Measurements from ENCODE around the gene TTLL7. TPM values are rescaled to one million over a fixed set of nuclear protein-coding genes. Genes with fewer than 3 reads are reported as not detected.
"Not testable (repeated sequence)": the region's sequence is repeated elsewhere in the genome, so short reads cannot be mapped to it uniquely, and the experiment has no call there.

The TTLL7 gene
- total and polyA plus RNA-seq, 2 experiments from 2014 or later, result 4.1 to 6.7 TPM

DNA sequence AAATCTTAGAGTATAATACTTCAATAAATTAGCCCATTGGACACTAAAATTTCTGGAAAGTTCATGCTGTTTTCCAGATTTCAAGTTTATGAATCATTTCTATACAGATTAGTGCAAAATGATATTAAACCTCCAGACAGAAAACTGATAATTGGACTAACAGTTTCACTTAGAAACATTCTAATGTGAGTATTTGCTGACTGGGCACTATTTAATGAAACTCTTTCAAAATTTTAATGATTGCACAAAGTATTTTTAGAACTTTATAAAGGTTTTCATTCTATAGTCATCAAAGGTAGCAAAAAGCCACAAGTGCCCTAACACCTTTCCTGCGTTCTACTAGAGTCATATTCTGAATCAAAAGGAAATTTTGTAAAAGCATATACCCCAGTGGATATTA is 81.0 kb downstream of the TTLL7 start (continued):
- TF ChIP-seq ZNF114 (CRISPR knock-in tag; IDR thresholded peaks at IDR 0.05) (no peak), EZH2phosphoT487 (IDR thresholded peaks at IDR 0.05; ENCODE audit: unreplicated experiment) (no peak)
- TF ChIP-seq, protein P1, sequence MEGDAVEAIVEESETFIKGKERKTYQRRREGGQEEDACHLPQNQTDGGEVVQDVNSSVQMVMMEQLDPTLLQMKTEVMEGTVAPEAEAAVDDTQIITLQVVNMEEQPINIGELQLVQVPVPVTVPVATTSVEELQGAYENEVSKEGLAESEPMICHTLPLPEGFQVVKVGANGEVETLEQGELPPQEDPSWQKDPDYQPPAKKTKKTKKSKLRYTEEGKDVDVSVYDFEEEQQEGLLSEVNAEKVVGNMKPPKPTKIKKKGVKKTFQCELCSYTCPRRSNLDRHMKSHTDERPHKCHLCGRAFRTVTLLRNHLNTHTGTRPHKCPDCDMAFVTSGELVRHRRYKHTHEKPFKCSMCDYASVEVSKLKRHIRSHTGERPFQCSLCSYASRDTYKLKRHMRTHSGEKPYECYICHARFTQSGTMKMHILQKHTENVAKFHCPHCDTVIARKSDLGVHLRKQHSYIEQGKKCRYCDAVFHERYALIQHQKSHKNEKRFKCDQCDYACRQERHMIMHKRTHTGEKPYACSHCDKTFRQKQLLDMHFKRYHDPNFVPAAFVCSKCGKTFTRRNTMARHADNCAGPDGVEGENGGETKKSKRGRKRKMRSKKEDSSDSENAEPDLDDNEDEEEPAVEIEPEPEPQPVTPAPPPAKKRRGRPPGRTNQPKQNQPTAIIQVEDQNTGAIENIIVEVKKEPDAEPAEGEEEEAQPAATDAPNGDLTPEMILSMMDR (conservative IDR thresholded peaks at IDR 0.05; ENCODE audit: low read depth in 2 of 2), result no peak
- TF ChIP-seq, protein P2, sequence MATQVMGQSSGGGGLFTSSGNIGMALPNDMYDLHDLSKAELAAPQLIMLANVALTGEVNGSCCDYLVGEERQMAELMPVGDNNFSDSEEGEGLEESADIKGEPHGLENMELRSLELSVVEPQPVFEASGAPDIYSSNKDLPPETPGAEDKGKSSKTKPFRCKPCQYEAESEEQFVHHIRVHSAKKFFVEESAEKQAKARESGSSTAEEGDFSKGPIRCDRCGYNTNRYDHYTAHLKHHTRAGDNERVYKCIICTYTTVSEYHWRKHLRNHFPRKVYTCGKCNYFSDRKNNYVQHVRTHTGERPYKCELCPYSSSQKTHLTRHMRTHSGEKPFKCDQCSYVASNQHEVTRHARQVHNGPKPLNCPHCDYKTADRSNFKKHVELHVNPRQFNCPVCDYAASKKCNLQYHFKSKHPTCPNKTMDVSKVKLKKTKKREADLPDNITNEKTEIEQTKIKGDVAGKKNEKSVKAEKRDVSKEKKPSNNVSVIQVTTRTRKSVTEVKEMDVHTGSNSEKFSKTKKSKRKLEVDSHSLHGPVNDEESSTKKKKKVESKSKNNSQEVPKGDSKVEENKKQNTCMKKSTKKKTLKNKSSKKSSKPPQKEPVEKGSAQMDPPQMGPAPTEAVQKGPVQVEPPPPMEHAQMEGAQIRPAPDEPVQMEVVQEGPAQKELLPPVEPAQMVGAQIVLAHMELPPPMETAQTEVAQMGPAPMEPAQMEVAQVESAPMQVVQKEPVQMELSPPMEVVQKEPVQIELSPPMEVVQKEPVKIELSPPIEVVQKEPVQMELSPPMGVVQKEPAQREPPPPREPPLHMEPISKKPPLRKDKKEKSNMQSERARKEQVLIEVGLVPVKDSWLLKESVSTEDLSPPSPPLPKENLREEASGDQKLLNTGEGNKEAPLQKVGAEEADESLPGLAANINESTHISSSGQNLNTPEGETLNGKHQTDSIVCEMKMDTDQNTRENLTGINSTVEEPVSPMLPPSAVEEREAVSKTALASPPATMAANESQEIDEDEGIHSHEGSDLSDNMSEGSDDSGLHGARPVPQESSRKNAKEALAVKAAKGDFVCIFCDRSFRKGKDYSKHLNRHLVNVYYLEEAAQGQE (IDR thresholded peaks at IDR 0.05; ENCODE audit: unreplicated experiment), result no peak

- H3K27ac ChIP-seq (ENCODE audit: low read depth); H3K4me3 Mint-ChIP-seq; H3K4me1 ChIP-seq (ENCODE audit: insufficient read depth); H3K4me2 ChIP-seq; H3F3A ChIP-seq (replicated peaks; ENCODE audit: low read depth); H3K4me1 Mint-ChIP-seq; H3K36me3 Mint-ChIP-seq (ENCODE audit: low read depth); H3K36me3 ChIP-seq (ENCODE audit: insufficient read depth); H3K9me2 ChIP-seq (ENCODE audit: insufficient read depth); H3K27ac Mint-ChIP-seq; H3K4me3 ChIP-seq; H3K79me2 ChIP-seq (replicated peaks; ENCODE audit: insufficient read depth); DNase-seq (ENCODE audit: low spot score); H3K27me3 ChIP-seq (ENCODE audit: insufficient read depth); H3K27me3 Mint-ChIP-seq (ENCODE audit: insufficient read depth, low read depth, poor library complexity); ATAC-seq; H4K20me1 ChIP-seq (replicated peaks; ENCODE audit: insufficient read depth); H2AFZ ChIP-seq; H3K9me3 Mint-ChIP-seq: not testable (repeated sequence)
Measured at GRCh38 chr1:83916094-83916493, 82.8 kb downstream of the TTLL7 start.

GRCh38 chr1:83912876-83913275 is 86.1 kb downstream of the TTLL7 start:
- ATAC-seq, result no peak
- no peaks in the 10 kb centered on the region for H3K27me3 ChIP-seq (ENCODE audit: insufficient read depth)

More at GRCh38 chr1:83912876-83913275, 86.1 kb downstream of the TTLL7 start:
- no peak overlapping the region for H3K4me3 Mint-ChIP-seq
- Histone ChIP-seq H3K27ac (ENCODE audit: low read depth) (no peak overlapping the region), H3K4me3 (no peak overlapping the region), H3K4me2 (no peak overlapping the region), H3K9me2 (ENCODE audit: insufficient read depth) (no peaks in the 10 kb centered on the region), H3K36me3 (ENCODE audit: insufficient read depth) (no peaks in the 10 kb centered on the region), H3K4me1 (ENCODE audit: insufficient read depth) (no peaks in the 10 kb centered on the region), H2AFZ (no peak overlapping the region), H4K20me1 (replicated peaks; ENCODE audit: insufficient read depth) (no peaks in the 10 kb centered on the region), H3K79me2 (replicated peaks; ENCODE audit: insufficient read depth) (no peaks in the 10 kb centered on the region), H3F3A (replicated peaks; ENCODE audit: low read depth) (no peaks in the 10 kb centered on the region)
- peaks cover 2% of the 10 kb centered on the region; the same call in 2 of the 3 replicates for H3K4me1 Mint-ChIP-seq
- TF ChIP-seq, protein P1 (conservative IDR thresholded peaks at IDR 0.05; ENCODE audit: low read depth in 2 of 2), result no peak
- no peak for TF ChIP-seq CREB1 (CRISPR knock-in tag; IDR thresholded peaks at IDR 0.05; ENCODE audit: low read depth)
- TF ChIP-seq ZNF331 (CRISPR knock-in tag; IDR thresholded peaks at IDR 0.05; ENCODE audit: low read depth), result no peak
- no peak for TF ChIP-seq POLR2AphosphoS5 (IDR thresholded peaks at IDR 0.05; ENCODE audit: low read depth)
- H3K9me3 Mint-ChIP-seq, result peaks cover 4% of the 10 kb centered on the region; the same call in 2 of the 3 replicates
- H3K27ac Mint-ChIP-seq, result no peak overlapping the region
- DNase-seq (ENCODE audit: low spot score), result no peak
- H3K27me3 Mint-ChIP-seq (ENCODE audit: insufficient read depth, low read depth, poor library complexity), result no peaks in the 10 kb centered on the region
- peaks cover 5% of the 10 kb centered on the region; the same call in 2 of the 3 replicates for H3K36me3 Mint-ChIP-seq (ENCODE audit: low read depth)

All from GM23338 (cell line).